Measurements from ENCODE around the gene STX1B. TPM values are rescaled to one million over a fixed set of nuclear protein-coding genes. Genes with fewer than 3 reads are reported as not detected.

Gene STX1B
- total and polyA plus RNA-seq, 2 of the 8 experiments (the other 6 are each of a cell fraction or from before 2014, with no cell fraction given) = 8.9 to 20.2 TPM

DNA sequence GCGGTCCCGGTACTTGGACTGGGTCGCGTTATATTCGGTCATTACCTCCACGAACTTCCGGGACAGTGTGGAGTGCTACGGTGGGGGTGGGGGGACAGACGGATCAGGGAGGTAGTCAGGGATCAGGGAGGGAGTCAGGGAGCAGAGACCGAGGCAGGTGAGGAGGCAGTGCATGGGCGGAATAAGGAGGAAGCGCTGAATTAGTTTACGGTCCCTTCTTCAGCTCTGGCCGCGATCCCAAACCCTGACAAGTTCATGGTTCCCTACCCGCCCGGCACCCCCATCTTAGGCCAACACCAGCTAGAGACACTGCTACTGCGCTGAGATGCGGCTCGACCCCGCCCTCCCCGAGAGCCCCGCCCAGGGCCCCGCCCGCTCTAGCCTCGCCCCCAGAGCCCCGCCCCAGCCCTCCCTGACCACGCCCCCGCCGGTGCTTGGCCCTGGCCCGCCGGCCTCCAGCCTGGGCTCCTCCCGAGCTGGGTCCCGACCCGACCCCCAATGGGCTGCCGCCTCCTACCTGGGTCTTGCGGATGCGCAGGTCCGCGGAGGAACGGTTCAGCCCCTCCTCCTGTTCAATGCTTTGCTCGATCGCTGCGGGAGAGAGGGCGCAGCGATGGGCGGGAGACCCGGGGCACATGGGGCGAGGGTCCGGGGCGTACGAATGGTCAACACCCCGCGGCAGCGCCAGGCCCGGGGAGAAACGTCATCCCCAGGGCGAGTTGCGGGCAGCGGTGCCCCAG is 13.3 kb downstream of the STX1B start (continued):
- TF ChIP-seq JUN (IDR thresholded peaks at IDR 0.05; ENCODE audit: low read depth, low read length) (no peak), CEBPB (IDR thresholded peaks at IDR 0.05; ENCODE audit: low read depth, low read length) (no peak), SIX5 (IDR thresholded peaks at IDR 0.05; ENCODE audit: low read depth, low read length) (no peak), SP4 (IDR thresholded peaks at IDR 0.05; ENCODE audit: low read length) (no peak), KDM4A (IDR thresholded peaks at IDR 0.05; ENCODE audit: low read depth, low read length, severe bottlenecking) (peak; percentile 45)
- TF ChIP-seq, protein P1, sequence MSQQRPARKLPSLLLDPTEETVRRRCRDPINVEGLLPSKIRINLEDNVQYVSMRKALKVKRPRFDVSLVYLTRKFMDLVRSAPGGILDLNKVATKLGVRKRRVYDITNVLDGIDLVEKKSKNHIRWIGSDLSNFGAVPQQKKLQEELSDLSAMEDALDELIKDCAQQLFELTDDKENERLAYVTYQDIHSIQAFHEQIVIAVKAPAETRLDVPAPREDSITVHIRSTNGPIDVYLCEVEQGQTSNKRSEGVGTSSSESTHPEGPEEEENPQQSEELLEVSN (IDR thresholded peaks at IDR 0.05) = peak; percentile 75
